Tibial nerve (tissue), 4 donors: ENCODE data around the gene ZMYND11.

Experiments used
- CTCF ChIP-seq, 5 experiments: fragments of 200-600 bp in 3 of 5; fragments of 450-650 bp in 2 of 5; sonication (generic) in 3 of 5; IDR thresholded peaks; one replicate each; pipeline ENCODE4 v1.5.1; 2016 to 2019; ENCODE audit warnings: antibody characterized with exemption in 5 of 5, mild to moderate bottlenecking in 3 of 5, moderate library complexity in 2 of 5
- EP300 ChIP-seq, 2 donors: sonication (generic); formaldehyde crosslinking; IDR thresholded peaks; one replicate each; pipeline ENCODE4 v1.6.1; 2017; ENCODE audit warnings: antibody characterized with exemption in 2 of 2, mild to moderate bottlenecking in 1 of 2
- POLR2A ChIP-seq, 2 donors: fragments of 450-650 bp; IDR thresholded peaks; one replicate each; pipeline ENCODE4 v1.6.1; 2017; ENCODE audit warnings: antibody characterized with exemption in 2 of 2, mild to moderate bottlenecking in 2 of 2, moderate library complexity in 2 of 2

GRCh38 chr10:230758-231157 is 95.5 kb downstream of the ZMYND11 start:
- TF ChIP-seq CTCF (IDR thresholded peaks at IDR 0.05) = peak in 2 of 5 experiments; percentile 11 to 21
- no peak for TF ChIP-seq POLR2A (IDR thresholded peaks at IDR 0.05)
- no peak for TF ChIP-seq EP300 (IDR thresholded peaks at IDR 0.05)
